SK-N-SH (cell line): ENCODE measurements around the gene BTLA.

ENCODE experiments used
- EP300 ChIP-seq, 2 experiments: IDR thresholded peaks; 2 replicates each; pipeline versions ENCODE4 v1.4.0 to v1.6.1; 2012; ENCODE audit warnings: borderline replicate concordance in 1 of 2, low read depth in 1 of 2, low read length in 1 of 2
- FOSL2 ChIP-seq: IDR thresholded peaks from 2 replicates; pipeline ENCODE4 v1.4.0; 2012; ENCODE audit warnings: low read depth, mild to moderate bottlenecking, moderate library complexity, borderline replicate concordance
- FOXJ3 ChIP-seq: sonication (generic); formaldehyde crosslinking; IDR thresholded peaks from 2 replicates; pipeline ENCODE4 v1.5.1; 2020; ENCODE audit warnings: mild to moderate bottlenecking, missing genetic modification reagents
- FOXM1 ChIP-seq: IDR thresholded peaks from 2 replicates; pipeline ENCODE4 v1.4.0; 2012; ENCODE audit warnings: low read depth, mild to moderate bottlenecking
- POLR2AphosphoS5 ChIP-seq: IDR thresholded peaks from 2 replicates; pipeline ENCODE4 v1.6.1; 2012; ENCODE audit warnings: low read depth, low read length
- RAD21 ChIP-seq: IDR thresholded peaks from 2 replicates; pipeline ENCODE4 v1.6.1; 2012; ENCODE audit warnings: mild to moderate bottlenecking, low read length
- TCF12 ChIP-seq: IDR thresholded peaks from 2 replicates; pipeline ENCODE4 v1.4.0; 2012
- TEAD4 ChIP-seq: IDR thresholded peaks from 2 replicates; pipeline ENCODE4 v1.4.0; 2012; ENCODE audit warnings: mild to moderate bottlenecking, borderline replicate concordance; ENCODE audit not compliant: insufficient read depth
- TF ChIP-seq, protein P1 (sequence below): fragments of 200-600 bp; sonication (generic); IDR thresholded peaks from 2 replicates; pipeline ENCODE4 v1.6.1; 2017; ENCODE audit warnings: antibody characterized with exemption, mild to moderate bottlenecking, moderate library complexity
- TF ChIP-seq, protein P2 (sequence below): IDR thresholded peaks from 2 replicates; pipeline ENCODE4 v1.4.0; 2012; ENCODE audit warnings: low read depth, borderline replicate concordance

DNA sequence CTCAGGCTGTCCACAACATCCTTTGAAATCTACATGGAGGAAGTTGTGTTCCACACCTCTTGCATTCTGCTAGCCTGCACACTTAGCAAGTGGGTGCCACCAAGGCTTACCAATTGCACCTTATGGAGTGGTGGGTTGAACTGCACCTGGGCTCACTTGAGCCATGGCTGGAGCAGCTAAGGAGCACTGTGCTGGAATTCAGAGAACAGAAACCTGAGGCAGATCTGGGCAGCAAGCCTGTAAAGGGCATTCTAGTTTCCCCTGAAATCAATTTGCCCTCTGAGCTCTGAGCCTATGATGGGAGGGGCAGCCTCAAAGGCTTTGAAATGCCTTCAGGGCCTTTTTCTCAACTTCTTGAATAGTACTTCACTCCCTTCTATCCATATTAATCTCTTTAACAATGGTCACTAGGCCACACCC is 18.0 kb downstream of the BTLA start:
- TF ChIP-seq POLR2AphosphoS5 = no peak
- no peak for TF ChIP-seq FOSL2
- no peak for TF ChIP-seq RAD21
- TF ChIP-seq, protein P1, sequence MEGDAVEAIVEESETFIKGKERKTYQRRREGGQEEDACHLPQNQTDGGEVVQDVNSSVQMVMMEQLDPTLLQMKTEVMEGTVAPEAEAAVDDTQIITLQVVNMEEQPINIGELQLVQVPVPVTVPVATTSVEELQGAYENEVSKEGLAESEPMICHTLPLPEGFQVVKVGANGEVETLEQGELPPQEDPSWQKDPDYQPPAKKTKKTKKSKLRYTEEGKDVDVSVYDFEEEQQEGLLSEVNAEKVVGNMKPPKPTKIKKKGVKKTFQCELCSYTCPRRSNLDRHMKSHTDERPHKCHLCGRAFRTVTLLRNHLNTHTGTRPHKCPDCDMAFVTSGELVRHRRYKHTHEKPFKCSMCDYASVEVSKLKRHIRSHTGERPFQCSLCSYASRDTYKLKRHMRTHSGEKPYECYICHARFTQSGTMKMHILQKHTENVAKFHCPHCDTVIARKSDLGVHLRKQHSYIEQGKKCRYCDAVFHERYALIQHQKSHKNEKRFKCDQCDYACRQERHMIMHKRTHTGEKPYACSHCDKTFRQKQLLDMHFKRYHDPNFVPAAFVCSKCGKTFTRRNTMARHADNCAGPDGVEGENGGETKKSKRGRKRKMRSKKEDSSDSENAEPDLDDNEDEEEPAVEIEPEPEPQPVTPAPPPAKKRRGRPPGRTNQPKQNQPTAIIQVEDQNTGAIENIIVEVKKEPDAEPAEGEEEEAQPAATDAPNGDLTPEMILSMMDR = no peak
- no peak for TF ChIP-seq TCF12
- TF ChIP-seq, protein P2, sequence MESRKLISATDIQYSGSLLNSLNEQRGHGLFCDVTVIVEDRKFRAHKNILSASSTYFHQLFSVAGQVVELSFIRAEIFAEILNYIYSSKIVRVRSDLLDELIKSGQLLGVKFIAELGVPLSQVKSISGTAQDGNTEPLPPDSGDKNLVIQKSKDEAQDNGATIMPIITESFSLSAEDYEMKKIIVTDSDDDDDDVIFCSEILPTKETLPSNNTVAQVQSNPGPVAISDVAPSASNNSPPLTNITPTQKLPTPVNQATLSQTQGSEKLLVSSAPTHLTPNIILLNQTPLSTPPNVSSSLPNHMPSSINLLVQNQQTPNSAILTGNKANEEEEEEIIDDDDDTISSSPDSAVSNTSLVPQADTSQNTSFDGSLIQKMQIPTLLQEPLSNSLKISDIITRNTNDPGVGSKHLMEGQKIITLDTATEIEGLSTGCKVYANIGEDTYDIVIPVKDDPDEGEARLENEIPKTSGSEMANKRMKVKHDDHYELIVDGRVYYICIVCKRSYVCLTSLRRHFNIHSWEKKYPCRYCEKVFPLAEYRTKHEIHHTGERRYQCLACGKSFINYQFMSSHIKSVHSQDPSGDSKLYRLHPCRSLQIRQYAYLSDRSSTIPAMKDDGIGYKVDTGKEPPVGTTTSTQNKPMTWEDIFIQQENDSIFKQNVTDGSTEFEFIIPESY = no peak
- TF ChIP-seq EP300 (IDR thresholded peaks at IDR 0.05; ENCODE audit: borderline replicate concordance in 1 of 2, low read depth in 1 of 2, low read length in 1 of 2) = no peak
- TF ChIP-seq FOXM1 = no peak
- TF ChIP-seq FOXJ3 = no peak
- no peak for TF ChIP-seq TEAD4
